Right lobe of liver (tissue), 4 donors: ENCODE measurements around the gene LHFPL6.

Source experiments
- POLR2A ChIP-seq: fragments of 450-650 bp; IDR thresholded peaks from one replicate; pipeline ENCODE4 v1.6.1; 2017; ENCODE audit warnings: antibody characterized with exemption, mild to moderate bottlenecking
- TF ChIP-seq, protein P1 (sequence below), 4 donors: fragments of 200-600 bp in 3 of 4; fragments of 450-650 bp in 1 of 4; IDR thresholded peaks; one replicate each; pipeline versions ENCODE4 v1.5.1 to v1.8.0; 2016 to 2022; ENCODE audit warnings: antibody characterized with exemption in 4 of 4, mild to moderate bottlenecking in 2 of 4
- donor health status: DM: no; HTN: no; CAD: no.
- donor health status: DM: no; HTN: no; CAD: no.
- donor health status: DM: no; HTN: yes; CAD: no.

DNA sequence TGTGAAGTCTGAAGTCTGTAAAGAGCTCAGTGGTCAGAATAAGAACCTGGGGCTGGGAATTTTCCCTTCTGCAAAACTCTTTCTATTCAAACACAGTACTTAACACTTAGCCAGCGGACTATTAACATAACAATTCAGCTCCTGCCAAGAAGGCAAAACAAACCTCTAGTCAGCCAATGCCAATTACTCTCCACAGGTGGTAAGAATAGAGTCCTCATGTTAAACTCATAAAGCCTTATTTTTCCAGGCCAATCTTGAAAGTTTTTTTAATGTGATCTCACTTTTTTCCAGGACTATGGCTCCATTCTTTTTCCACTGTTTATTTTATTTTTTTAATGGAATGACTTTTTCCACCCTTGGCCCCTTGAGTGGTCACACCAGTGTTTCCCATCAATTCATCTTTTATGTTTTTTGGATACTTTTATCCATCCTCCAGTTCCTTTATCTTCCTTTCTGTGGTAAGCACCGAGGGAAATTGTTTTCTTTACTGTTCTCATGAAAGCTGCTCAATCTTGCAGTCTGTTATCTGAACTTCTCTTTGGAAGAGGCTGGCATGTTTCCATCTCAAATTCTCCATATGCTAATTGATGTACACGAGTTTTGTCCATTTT is 217.3 kb downstream of the LHFPL6 start:
- TF ChIP-seq, protein P1, sequence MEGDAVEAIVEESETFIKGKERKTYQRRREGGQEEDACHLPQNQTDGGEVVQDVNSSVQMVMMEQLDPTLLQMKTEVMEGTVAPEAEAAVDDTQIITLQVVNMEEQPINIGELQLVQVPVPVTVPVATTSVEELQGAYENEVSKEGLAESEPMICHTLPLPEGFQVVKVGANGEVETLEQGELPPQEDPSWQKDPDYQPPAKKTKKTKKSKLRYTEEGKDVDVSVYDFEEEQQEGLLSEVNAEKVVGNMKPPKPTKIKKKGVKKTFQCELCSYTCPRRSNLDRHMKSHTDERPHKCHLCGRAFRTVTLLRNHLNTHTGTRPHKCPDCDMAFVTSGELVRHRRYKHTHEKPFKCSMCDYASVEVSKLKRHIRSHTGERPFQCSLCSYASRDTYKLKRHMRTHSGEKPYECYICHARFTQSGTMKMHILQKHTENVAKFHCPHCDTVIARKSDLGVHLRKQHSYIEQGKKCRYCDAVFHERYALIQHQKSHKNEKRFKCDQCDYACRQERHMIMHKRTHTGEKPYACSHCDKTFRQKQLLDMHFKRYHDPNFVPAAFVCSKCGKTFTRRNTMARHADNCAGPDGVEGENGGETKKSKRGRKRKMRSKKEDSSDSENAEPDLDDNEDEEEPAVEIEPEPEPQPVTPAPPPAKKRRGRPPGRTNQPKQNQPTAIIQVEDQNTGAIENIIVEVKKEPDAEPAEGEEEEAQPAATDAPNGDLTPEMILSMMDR (IDR thresholded peaks at IDR 0.05), result no peak
- TF ChIP-seq POLR2A, result no peak
